Lower lobe of right lung (tissue), 2 donors: ENCODE results near the gene SF3B1. TPM values are rescaled to one million over a fixed set of nuclear protein-coding genes. Genes with fewer than 3 reads are reported as not detected.
"Not testable (repeated sequence)": the region's sequence is repeated elsewhere in the genome, so short reads cannot be mapped to it uniquely, and the experiment has no call there.

Experiments used
- ATAC-seq, 2 donors: fragments of 200-7000 bp; cut with Tn5 transposase; one replicate each; pipeline ENCODE4 v1.9.1; 2020 to 2022; ENCODE audit warnings: mild to moderate bottlenecking in 2 of 2, moderate library complexity in 2 of 2
- DNase-seq: peaks from one replicate; pipeline ENCODE4 v3.0.0-alpha.2; 2020
- H3K27ac ChIP-seq: fragments of 200-600 bp; one replicate; pipeline ENCODE4 v1.8.0; 2022
- H3K27me3 ChIP-seq: fragments of 200-600 bp; one replicate; pipeline ENCODE4 v1.8.0; 2022; ENCODE audit warnings: low read depth
- H3K36me3 ChIP-seq: fragments of 200-600 bp; one replicate; pipeline ENCODE4 v1.8.0; 2022; ENCODE audit warnings: mild to moderate bottlenecking
- H3K4me1 ChIP-seq: fragments of 200-600 bp; one replicate; pipeline ENCODE4 v1.8.0; 2022
- H3K4me3 ChIP-seq: fragments of 200-600 bp; one replicate; pipeline ENCODE4 v1.8.0; 2022; ENCODE audit warnings: mild to moderate bottlenecking
- H3K9me3 ChIP-seq: fragments of 200-600 bp; one replicate; pipeline ENCODE4 v1.8.0; 2022
- intact Hi-C: fragments of 100-400 bp; cut with DNase I; formaldehyde crosslinking; loops from one replicate; pipeline ENCODE4 v1.11.0; 2022
- total RNA-seq: library from RNA; stranded (reverse); fragmentation: NEBNext Ultra II Directional; extraction: Animal tissue kit (Norgen Biotek cat#: 25700); gene quantifications from one replicate; pipeline ENCODE4 v1.2.1, GENCODE V29; 2021
- TF ChIP-seq, protein P1 (sequence below): fragments of 200-600 bp; IDR thresholded peaks from one replicate; pipeline ENCODE4 v1.8.0; 2022; ENCODE audit warnings: antibody characterized with exemption, mild to moderate bottlenecking
- donor health status: DM: no; HTN: yes; CAD: no; lungs with severe emphysema.

Gene SF3B1
- total RNA-seq, 1 donor from 2014 or later = 230 TPM

DNA sequence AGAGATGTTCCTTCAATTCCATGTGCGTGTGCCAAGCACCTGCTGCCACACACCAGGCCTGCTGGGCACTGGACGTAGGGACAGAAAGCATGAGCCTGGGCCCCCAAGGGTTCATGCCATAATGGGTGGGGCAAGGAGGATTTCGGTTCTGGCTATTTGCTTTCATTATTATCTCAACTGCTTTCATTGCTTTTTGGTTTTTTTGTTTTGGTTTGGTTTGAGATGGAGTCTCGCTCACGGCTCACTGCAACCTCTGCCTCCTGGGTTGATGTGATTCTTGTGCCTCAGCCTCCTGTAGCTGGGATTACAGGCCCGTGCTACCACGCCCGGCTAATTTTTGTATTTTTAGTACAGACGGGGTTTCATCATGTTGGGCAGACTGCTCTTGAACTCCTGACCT lies 57.2 kb downstream of the SF3B1 start:
- intact Hi-C loops = no loop called here
- ATAC-seq = no peak
- no peak for DNase-seq

DNA sequence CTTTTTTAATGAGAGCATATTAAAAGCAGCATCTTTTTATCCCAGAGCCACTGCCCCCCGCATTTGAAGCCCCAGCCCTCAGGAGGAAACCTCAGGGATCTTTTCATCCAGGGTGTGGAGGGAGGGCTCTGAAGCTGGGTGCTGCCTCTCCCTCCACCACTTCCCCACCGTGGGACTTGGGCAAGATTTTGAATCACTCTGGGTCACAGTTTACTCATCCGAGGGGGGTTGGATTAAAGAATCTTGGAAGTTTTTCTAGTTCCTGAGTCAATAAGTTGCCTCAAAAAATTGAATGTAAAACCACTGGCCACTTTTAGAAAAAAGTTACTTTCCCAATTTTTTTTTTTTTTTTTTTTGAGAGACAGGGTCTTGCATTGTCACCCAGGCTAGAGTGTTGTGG lies 62.2 kb downstream of the SF3B1 start:
- ATAC-seq (no peak), DNase-seq (no peak)
- Histone ChIP-seq H3K27ac (no peak overlapping the region), H3K4me3 (no peak overlapping the region), H3K36me3 (no peaks in the 10 kb centered on the region), H3K9me3 (no peaks in the 10 kb centered on the region), H3K27me3 (no peaks in the 10 kb centered on the region), H3K4me1 (peaks cover 9% of the 10 kb centered on the region)
- intact Hi-C loops = no loop called here
- TF ChIP-seq, protein P1, sequence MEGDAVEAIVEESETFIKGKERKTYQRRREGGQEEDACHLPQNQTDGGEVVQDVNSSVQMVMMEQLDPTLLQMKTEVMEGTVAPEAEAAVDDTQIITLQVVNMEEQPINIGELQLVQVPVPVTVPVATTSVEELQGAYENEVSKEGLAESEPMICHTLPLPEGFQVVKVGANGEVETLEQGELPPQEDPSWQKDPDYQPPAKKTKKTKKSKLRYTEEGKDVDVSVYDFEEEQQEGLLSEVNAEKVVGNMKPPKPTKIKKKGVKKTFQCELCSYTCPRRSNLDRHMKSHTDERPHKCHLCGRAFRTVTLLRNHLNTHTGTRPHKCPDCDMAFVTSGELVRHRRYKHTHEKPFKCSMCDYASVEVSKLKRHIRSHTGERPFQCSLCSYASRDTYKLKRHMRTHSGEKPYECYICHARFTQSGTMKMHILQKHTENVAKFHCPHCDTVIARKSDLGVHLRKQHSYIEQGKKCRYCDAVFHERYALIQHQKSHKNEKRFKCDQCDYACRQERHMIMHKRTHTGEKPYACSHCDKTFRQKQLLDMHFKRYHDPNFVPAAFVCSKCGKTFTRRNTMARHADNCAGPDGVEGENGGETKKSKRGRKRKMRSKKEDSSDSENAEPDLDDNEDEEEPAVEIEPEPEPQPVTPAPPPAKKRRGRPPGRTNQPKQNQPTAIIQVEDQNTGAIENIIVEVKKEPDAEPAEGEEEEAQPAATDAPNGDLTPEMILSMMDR = no peak

More for the DNA sequence above, 57.2 kb downstream of the SF3B1 start:
- Histone ChIP-seq H3K27me3 (no peaks in the 10 kb centered on the region), H3K36me3 (no peaks in the 10 kb centered on the region), H3K4me1 (no peaks in the 10 kb centered on the region), H3K4me3 (no peak overlapping the region), H3K9me3 (no peaks in the 10 kb centered on the region), H3K27ac (no peak overlapping the region)
- TF ChIP-seq, protein P1 = no peak

DNA sequence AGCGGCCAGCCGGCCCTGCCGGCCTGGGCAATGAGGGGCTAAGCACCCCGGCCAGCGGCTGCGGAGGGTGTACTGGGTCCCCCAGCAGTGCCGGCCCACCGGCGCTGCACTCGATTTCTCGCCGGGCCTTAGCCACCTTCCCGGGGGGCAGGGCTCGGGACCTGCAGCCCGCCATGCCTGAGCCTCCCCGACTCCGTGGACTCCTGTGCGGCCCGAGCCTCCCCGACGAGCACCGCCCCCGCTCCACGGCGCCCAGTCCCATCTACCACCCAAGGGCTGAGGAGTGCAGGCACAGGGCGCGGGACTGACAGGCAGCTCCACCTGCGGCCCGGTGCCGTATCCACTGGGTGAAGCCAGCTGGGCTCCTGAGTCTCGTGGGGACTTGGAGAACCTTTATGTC lies 64.2 kb downstream of the SF3B1 start:
- ATAC-seq, H3K4me1 ChIP-seq, H3K4me3 ChIP-seq, intact Hi-C loops, H3K27ac ChIP-seq, DNase-seq, H3K36me3 ChIP-seq, H3K27me3 ChIP-seq, H3K9me3 ChIP-seq: not testable (repeated sequence)

DNA sequence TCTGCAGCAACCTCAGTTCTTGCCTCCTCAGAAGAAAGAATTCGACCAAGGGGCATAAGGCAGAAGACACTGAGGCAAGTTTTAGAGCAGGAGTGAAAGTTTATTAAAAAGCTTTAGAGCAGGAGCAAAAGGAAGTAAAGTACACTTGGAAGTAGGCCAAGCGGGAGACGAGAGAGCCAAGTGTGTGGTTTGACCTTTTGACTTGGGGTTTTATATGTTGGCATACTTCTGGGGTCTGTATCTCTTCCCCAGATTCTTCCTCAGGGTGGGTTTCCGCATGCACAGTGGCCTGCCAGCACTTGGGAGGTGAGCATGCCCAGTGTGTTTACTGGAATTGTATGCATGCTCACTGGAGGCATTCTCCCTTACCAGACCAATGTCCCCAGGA lies 64.9 kb downstream of the SF3B1 start:
- Histone ChIP-seq H3K4me3 (no peak overlapping the region), H3K4me1 (peaks cover 9% of the 10 kb centered on the region), H3K27me3 (no peaks in the 10 kb centered on the region), H3K9me3 (no peaks in the 10 kb centered on the region), H3K27ac (no peak overlapping the region), H3K36me3 (no peaks in the 10 kb centered on the region)
- intact Hi-C loops = no loop called here
- no peak for ATAC-seq
- DNase-seq = no peak
- TF ChIP-seq, protein P1 = no peak

DNA sequence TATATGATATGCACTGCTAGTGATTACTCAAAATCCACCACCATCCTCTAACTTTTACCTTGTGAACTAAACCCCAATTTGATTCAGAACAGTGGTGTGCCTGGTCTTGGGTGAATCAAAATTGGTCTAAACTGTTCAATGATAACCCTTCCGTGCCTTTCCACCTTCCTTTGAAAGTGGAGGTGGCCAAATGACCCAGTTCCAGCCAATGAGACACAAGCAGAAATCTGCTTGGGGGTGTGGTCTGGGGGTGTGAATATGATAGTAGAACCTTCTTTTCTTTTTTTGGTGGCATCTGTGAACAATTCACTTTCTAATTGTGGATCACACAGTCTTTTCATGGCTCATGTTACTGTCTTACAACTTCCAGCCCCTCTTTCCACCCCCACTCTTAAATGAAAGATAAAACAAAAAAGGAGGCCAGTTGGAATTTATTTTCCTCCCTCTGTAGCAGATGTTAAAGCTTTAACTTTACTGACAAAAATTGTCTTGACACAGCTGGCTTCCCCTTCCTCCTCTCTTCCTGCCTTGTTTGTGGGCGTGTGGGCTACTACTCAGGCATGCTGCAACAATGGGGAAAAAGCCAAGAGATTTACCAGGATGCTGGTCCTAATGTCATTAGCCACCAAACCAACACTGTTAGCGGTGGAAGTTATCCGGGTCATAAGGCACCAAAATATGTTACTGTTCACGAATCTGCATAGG lies 65.4 kb downstream of the SF3B1 start:
- peaks cover 9% of the 10 kb centered on the region for H3K4me1 ChIP-seq
- intact Hi-C loops = no loop called here
- H3K4me3 ChIP-seq = no peak overlapping the region
- DNase-seq = no peak
- TF ChIP-seq, protein P1 = no peak
- no peaks in the 10 kb centered on the region for H3K27me3 ChIP-seq
- ATAC-seq = no peak
- no peaks in the 10 kb centered on the region for H3K36me3 ChIP-seq
- H3K27ac ChIP-seq = no peak overlapping the region
- no peaks in the 10 kb centered on the region for H3K9me3 ChIP-seq

DNA sequence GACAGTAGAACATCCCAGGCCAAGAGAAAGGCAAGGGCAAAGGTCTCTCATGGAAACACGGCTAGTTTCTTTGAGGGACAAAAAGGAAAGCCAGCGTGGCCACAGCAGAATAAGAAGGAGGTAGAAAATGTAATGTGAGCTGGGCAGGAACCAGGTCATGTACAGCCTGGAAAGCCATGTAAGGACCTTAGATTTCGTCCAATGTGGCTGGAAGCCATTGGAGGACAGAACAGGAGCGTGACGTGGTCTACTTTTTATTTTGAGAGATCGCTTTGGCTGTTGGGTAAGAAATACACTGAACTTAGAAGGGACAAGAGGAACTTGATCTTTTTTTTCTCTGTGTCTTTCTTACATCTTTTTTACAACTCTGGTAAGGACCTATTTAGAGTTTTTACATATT lies 66.4 kb downstream of the SF3B1 start:
- H3K27ac ChIP-seq = no peak overlapping the region
- no peak for ATAC-seq
- intact Hi-C loops = no loop called here
- no peak for DNase-seq
- no peak overlapping the region for H3K4me3 ChIP-seq
- no peaks in the 10 kb centered on the region for H3K27me3 ChIP-seq
- H3K36me3 ChIP-seq = no peaks in the 10 kb centered on the region
- TF ChIP-seq, protein P1 = no peak
- H3K4me1 ChIP-seq = peaks cover 9% of the 10 kb centered on the region
- no peaks in the 10 kb centered on the region for H3K9me3 ChIP-seq
